Smooth muscle cell (in vitro differentiated cells): ENCODE data around the gene TPRA1. TPM values are rescaled to one million over a fixed set of nuclear protein-coding genes. Genes with fewer than 3 reads are reported as not detected.

Experiments
- DNase-seq: peaks from one replicate; lab custom pipeline; 2025; ENCODE audit not compliant: unreplicated experiment; lab: John Stamatoyannopoulos, UW
- H2AFZ ChIP-seq: fragments of 200-600 bp; sonication (generic); 2 replicates; pipeline ENCODE4 v1.6.0; 2016; ENCODE audit warnings: antibody characterized with exemption, low read depth, mild to moderate bottlenecking
- H3F3A ChIP-seq: fragments of 200-600 bp; sonication (generic); 2 replicates; pipeline ENCODE4 v1.6.0; 2017; ENCODE audit warnings: antibody characterized with exemption, low read depth
- H3K27ac ChIP-seq: fragments of 200-600 bp; sonication (generic); 2 replicates; pipeline ENCODE4 v1.5.1; 2016; ENCODE audit warnings: low read depth, mild to moderate bottlenecking
- H3K27me3 ChIP-seq: fragments of 200-600 bp; sonication (generic); 2 replicates; pipeline ENCODE4 v1.6.1; 2016; ENCODE audit warnings: low read depth, mild to moderate bottlenecking
- H3K36me3 ChIP-seq: fragments of 200-600 bp; sonication (generic); 2 replicates; pipeline ENCODE4 v1.5.1; 2016; ENCODE audit warnings: low read depth
- H3K4me1 ChIP-seq: fragments of 200-600 bp; sonication (generic); 2 replicates; pipeline ENCODE4 v1.5.1; 2016; ENCODE audit warnings: low read depth
- H3K4me2 ChIP-seq: fragments of 200-600 bp; sonication (generic); 2 replicates; pipeline ENCODE4 v1.6.0; 2016; ENCODE audit warnings: mild to moderate bottlenecking
- H3K4me3 ChIP-seq: fragments of 200-600 bp; sonication (generic); 2 replicates; pipeline ENCODE4 v1.5.1; 2016; ENCODE audit warnings: mild to moderate bottlenecking
- H3K79me2 ChIP-seq: fragments of 200-600 bp; sonication (generic); 2 replicates; pipeline ENCODE4 v1.6.0; 2016; ENCODE audit warnings: low read depth, mild to moderate bottlenecking
- H3K9ac ChIP-seq: fragments of 200-600 bp; sonication (generic); 2 replicates; pipeline ENCODE4 v1.6.0; 2016; ENCODE audit warnings: low read depth
- H3K9me3 ChIP-seq: fragments of 200-600 bp; sonication (generic); replicated peaks from 2 replicates; pipeline ENCODE4 v1.5.1; 2016; ENCODE audit warnings: low read depth
- H4K20me1 ChIP-seq: fragments of 200-600 bp; sonication (generic); 2 replicates; pipeline ENCODE4 v1.6.0; 2016; ENCODE audit warnings: low read depth
- CTCF ChIP-seq: fragments of 200-600 bp; sonication (generic); IDR thresholded peaks from 2 replicates; pipeline ENCODE4 v1.5.1; 2017; ENCODE audit warnings: borderline replicate concordance, mild to moderate bottlenecking, antibody characterized with exemption; ENCODE audit not compliant: insufficient read depth, poor library complexity, severe bottlenecking
- WGBS: methylation state at CpG from one replicate; pipeline ENCODE4 v1.1.7; 2016; ENCODE audit warnings: low lambda C conversion rate; 5-methylcytosine and 5-hydroxymethylcytosine counted together
- polyA plus RNA-seq: library from polyadenylated mRNA; unstranded; fragments of >200 nt; fragmentation: Nextera tagmentation; extraction: Ambion mirVana; gene quantifications from 2 replicates; pipeline ENCODE4 v1.2.1, GENCODE V29; 2016
- total RNA-seq: library from RNA; depleted of rRNA; stranded (reverse); fragments of >200 nt; gene quantifications from 2 replicates; pipeline ENCODE4 v1.2.3, GENCODE V29; 2014

Gene TPRA1
- total and polyA plus RNA-seq, 2 experiments from 2014 or later: 25.9 to 43.5 TPM

- Histone ChIP-seq H2AFZ (no peak overlapping the region), H3K9ac (no peak overlapping the region), H3K27me3 (no peaks in the 10 kb centered on the region), H3K4me1 (no peaks in the 10 kb centered on the region), H3K79me2 (no peaks in the 10 kb centered on the region), H4K20me1 (no peaks in the 10 kb centered on the region), H3K4me2 (no peak overlapping the region), H3K27ac (no peak overlapping the region), H3K36me3 (no peaks in the 10 kb centered on the region), H3K9me3 (no peaks in the 10 kb centered on the region), H3F3A (peaks cover 7% of the 10 kb centered on the region), H3K4me3 (no peak overlapping the region)
- WGBS: 88% methylated on average over 14 of the region's 14 CpGs
- TF ChIP-seq CTCF: no peak
- DNase-seq: no peak
Measured at GRCh38 chr3:127542441-127542952, 48.0 kb downstream of the TPRA1 start.

- 83% methylated on average over 5 of the region's 5 CpGs for WGBS
- TF ChIP-seq CTCF: no peak
- H3K27me3 ChIP-seq: no peaks in the 10 kb centered on the region
Measured at GRCh38 chr3:127541320-127541719, 49.2 kb downstream of the TPRA1 start.

GRCh38 chr3:127539366-127540060 is 51.0 kb downstream of the TPRA1 start:
- H3K4me3 ChIP-seq: no peak overlapping the region
- no peak overlapping the region for H3K27ac ChIP-seq
- peaks cover 3% of the 10 kb centered on the region for H3K4me1 ChIP-seq
- no peaks in the 10 kb centered on the region for H3K27me3 ChIP-seq
- no peaks in the 10 kb centered on the region for H3K36me3 ChIP-seq
- H4K20me1 ChIP-seq: no peaks in the 10 kb centered on the region
- H3F3A ChIP-seq: peaks cover under 1% of the 10 kb centered on the region
- no peak overlapping the region for H3K4me2 ChIP-seq
- no peaks in the 10 kb centered on the region for H3K9me3 ChIP-seq
- no peak overlapping the region for H3K9ac ChIP-seq
- no peak for TF ChIP-seq CTCF
- H3K79me2 ChIP-seq: no peaks in the 10 kb centered on the region
- DNase-seq: no peak
- WGBS: 90% methylated on average over 17 of the region's 17 CpGs
- no peak overlapping the region for H2AFZ ChIP-seq

More at GRCh38 chr3:127541320-127541719, 49.2 kb downstream of the TPRA1 start:
- peaks cover 3% of the 10 kb centered on the region for H3K4me1 ChIP-seq
- DNase-seq: no peak
- H4K20me1 ChIP-seq: no peaks in the 10 kb centered on the region
- H3K36me3 ChIP-seq: no peaks in the 10 kb centered on the region
- H3K9ac ChIP-seq: no peak overlapping the region
- H3F3A ChIP-seq: peaks cover 7% of the 10 kb centered on the region
- H3K27ac ChIP-seq: no peak overlapping the region
- H3K4me2 ChIP-seq: no peak overlapping the region
- H3K79me2 ChIP-seq: no peaks in the 10 kb centered on the region
- no peak overlapping the region for H3K4me3 ChIP-seq
- no peak overlapping the region for H2AFZ ChIP-seq
- no peaks in the 10 kb centered on the region for H3K9me3 ChIP-seq

- TF ChIP-seq CTCF: no peak
- Histone ChIP-seq H3K9me3 (no peaks in the 10 kb centered on the region), H3K79me2 (no peaks in the 10 kb centered on the region), H3K4me3 (no peak overlapping the region), H3K9ac (no peak overlapping the region), H3K27me3 (no peaks in the 10 kb centered on the region), H3K4me1 (peaks cover 3% of the 10 kb centered on the region), H3K27ac (no peak overlapping the region), H4K20me1 (no peaks in the 10 kb centered on the region), H3K36me3 (no peaks in the 10 kb centered on the region), H3K4me2 (no peak overlapping the region), H2AFZ (no peak overlapping the region), H3F3A (no peaks in the 10 kb centered on the region)
- DNase-seq: no peak
- 82% methylated on average over 5 of the region's 5 CpGs for WGBS
Measured at GRCh38 chr3:127538569-127538968, 52.0 kb downstream of the TPRA1 start.
